ENCODE data around the gene MAMDC4.
"Not testable (repeated sequence)": the region's sequence is repeated elsewhere in the genome, so short reads cannot be mapped to it uniquely, and the experiment has no call there.

The MAMDC4 gene

DNA sequence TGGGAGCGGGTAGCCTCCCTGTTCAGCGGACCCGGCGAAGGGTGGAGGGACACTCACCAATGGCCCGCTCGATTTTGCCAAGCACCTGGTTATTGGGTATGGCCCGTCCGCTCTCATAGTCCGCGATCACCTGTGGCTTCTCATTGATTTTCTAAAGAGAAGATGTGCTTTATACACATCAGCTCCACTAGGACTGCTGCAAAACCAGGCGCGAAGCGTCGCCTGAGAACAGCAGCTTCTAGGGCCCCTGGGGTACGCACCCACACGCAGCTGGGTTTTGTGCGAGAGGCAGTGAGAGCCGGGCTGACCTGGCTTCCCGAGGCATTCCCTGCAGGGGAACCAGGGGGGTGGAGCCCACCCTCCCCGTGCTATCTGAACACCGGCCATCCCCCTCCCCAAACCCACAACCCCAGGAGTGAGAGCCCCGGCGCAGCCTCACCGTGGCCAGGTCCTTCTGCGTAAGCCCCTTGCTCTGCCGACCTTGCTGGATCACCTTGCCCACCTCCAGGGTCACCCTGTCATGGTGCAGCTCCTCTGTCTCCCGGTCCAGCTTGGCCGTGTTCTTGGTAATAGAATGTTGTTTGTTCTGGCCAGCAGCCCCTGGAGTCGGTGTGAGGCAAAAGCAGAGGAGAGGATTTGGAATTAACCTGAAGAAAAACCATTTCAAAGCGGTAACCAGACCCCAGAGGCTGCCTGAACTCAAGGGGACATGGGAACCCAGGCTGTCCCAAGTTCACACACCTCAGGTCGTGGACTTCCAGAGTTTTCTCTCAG, 10.9 kb downstream of the MAMDC4 start:
- DNase-seq: no peak

DNA sequence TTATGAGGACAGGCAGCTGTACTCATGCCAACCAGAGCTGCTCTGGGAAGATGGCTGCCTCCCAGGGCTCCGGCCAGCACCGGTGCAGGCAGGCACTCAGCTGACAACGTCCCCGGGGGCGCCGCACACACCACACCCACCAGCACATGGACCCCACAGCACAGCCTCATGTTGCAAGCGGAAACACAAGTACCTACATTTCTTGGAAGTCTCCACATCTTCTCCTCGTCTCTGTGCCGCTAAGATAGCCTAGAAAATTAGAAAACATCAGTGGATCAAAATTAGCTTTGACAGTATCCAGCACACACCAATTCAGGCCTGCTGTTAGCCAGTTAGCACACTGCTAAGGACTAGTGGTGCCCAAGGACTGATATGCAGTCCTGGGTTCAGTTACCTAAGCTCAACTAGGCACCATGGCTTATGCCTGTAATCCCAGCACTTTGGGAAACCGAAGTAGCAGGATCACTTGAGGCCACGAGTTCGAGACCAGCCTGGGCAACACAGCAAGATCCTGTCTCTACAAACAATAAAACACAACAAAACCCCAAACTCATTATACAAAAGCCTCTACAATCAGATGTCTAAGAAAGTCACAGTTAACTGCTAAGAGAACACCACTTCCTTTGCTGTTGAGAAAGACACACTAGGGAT, 11.6 kb downstream of the MAMDC4 start:
- DNase-seq: no peak

GRCh38 chr9:136865041-136865767, 13.1 kb downstream of the MAMDC4 start:
- DNase-seq: no peak

GRCh38 chr9:136865768-136866103, 13.6 kb downstream of the MAMDC4 start:
- DNase-seq: no peak

GRCh38 chr9:136866898-136867421, 14.8 kb downstream of the MAMDC4 start:
- DNase-seq: not testable (repeated sequence)

- no peak for DNase-seq
Observed at GRCh38 chr9:136867480-136867879, 15.3 kb downstream of the MAMDC4 start.

DNA sequence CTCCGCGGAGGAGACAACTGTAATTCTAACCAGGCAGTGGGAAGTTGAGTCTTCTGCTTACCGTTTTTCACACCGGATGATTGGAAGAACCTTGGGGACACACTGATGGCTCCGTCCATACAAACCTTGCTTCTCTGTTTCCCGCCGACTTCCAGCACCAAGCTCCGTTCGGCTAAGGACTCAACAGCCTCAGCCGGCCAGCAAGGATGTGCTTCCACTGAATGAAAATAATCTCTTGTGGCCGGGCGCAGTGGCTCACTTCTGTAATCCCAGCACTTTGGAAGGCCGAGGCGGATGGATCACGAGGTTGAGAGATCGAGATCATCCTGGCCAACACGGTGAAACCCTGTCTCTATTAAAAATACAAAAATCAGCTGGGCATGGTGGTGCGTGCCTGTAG, 15.8 kb downstream of the MAMDC4 start:
- DNase-seq: no peak

DNA sequence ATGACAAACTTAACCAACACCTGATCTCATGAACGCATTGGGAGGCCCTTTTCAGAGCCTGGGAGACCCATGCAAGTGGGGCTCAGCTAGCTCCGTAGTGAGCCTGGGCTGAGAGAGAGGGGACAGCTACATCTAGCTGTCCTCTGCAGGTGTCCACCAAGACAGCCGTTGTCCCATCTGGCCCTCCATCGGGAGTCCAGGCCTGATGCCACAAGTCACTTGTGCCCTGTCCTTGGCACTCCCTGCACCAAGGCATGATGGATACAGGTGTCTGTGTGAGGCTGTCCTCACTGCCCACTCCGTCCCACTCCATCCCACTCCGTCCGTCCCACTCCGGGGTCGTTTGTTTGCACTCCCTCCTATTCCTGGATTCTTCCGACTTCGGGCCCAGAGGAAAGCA, 16.5 kb downstream of the MAMDC4 start:
- no peak for DNase-seq

GRCh38 chr9:136869611-136870010, 17.5 kb downstream of the MAMDC4 start:
- not testable (repeated sequence) for DNase-seq

- no peak for DNase-seq
Observed at GRCh38 chr9:136875155-136875554, 23.0 kb downstream of the MAMDC4 start.

DNA sequence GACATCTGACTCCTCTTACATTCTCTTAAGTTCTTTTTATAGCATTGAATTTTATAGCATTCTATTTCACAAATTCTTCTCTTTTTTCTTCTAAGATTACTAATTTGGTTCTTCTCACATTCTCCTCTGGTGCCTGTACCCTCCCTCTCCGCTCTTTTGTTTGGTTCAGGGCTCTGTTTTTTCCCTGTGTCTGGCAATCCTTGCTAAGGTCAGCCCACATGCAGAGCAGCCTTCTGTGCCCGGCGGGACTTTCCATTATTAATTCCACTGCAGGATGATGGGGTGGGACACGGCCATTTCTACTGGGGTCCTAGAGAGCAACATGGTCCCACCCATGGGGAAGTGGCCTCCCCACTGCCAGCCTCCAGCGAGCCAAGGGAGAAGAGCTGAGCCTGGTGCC, 24.3 kb downstream of the MAMDC4 start:
- no peak for DNase-seq

DNA sequence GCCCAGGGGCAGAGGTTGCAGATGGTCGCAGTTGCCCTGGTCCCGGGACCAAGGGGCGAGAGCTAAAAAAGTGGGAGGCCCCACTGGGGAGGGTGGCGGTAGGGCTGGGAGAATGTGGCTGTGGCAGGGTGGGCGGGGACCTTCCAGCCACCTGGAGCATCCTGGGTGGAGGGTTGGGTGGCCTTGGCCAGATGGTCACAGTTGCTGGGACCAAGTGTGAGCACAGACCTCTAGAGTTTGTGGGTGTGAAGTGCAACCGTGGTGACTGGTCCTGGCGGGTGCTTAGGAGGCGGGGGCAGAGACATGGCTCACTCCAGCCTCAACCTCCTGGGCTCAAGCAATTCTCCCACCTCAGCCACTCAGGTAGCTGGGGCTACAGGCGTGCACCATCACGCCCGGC, 28.5 kb downstream of the MAMDC4 start:
- no peak for DNase-seq

GRCh38 chr9:136881691-136882108, 29.6 kb downstream of the MAMDC4 start:
- peak; percentile 91 for DNase-seq

DNA sequence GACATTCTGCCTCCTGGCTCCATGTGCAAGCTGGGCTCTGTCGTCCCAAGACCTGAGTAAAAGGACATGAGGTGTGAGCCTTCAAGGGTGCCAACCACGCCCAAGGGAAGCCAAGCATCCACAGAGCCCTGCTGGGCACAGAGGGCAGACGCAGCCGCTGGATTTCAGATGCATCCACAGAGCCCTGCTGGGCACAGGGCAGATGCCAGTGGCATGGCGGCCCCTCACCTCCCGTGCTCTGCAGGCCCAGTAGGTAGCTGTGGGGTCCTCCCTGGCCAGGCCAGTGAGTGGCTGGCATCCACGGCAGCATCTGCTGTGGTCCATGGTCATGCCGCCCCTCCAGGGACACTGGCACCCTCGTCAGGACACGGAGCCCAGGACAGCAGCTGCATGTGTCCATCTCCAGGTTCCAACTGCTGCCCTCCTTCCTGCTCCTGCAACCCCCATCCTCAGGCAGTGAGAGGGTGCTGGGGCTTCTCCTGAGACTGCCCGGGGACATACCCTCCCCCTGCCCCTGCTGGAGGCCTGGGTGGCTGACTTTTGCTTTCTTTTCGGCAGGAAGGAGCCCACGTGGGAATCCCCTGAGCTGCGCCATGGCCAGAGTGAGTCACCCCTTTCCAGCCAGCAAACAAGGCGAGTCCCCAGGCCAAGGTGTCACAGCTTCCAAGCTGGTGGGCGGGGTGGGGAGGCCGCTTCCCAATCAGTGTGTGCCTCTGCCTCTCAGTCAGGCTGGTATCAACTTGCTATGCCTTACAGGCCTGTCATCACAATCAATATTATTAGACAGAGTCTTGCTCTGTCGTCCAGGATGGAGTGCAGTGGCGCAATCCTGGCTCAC, 30.2 kb downstream of the MAMDC4 start:
- DNase-seq: peak; percentile 96

GRCh38 chr9:136882947-136883283, 30.8 kb downstream of the MAMDC4 start:
- DNase-seq: not testable (repeated sequence)

- not testable (repeated sequence) for DNase-seq
Observed at GRCh38 chr9:136883670-136884069, 31.5 kb downstream of the MAMDC4 start.

DNA sequence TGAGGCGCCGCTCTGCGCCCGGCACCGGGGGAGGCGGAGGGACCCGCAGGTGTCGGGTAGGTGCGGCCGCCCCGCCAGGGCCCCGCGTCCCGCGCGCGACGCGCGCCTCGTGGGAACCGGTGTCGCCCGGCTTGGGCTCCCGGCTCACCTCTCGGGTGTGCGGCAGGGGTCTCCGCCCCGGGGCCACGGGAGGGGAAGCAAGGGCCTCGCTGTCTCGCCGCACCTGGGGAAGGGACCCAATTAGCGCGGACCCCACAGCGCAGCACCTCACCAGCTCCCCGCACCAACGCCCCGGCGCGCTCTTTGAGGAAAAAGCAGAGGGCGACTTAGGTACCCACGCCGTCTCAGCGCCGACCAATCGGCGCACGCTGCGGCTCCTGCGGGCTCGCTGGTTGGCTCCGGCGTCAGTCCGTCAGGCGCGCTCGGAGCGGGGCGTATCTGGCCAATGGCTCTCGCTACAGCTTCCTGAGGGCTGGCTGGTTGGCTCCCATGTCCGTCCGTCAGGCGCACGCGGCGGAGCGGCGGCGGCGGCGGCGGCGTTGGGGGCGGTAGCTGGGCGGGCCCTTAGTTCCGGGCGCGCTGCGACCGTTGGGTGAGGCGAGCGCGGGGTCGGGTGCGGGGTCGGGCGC, 33.9 kb downstream of the MAMDC4 start, which contains the start of gene TRAF2:
Gene TRAF2 (plus strand): TSS at position 567 of the 629 bp plus-strand sequence. CDS start 12,225 bp downstream, outside the sequence.
- DNase-seq: peak; percentile 99

- DNase-seq: peak; percentile 50
Observed at GRCh38 chr9:136886610-136887597, 34.8 kb downstream of the MAMDC4 start.

GRCh38 chr9:136888454-136888853, 36.3 kb downstream of the MAMDC4 start:
- no peak for DNase-seq

DNA sequence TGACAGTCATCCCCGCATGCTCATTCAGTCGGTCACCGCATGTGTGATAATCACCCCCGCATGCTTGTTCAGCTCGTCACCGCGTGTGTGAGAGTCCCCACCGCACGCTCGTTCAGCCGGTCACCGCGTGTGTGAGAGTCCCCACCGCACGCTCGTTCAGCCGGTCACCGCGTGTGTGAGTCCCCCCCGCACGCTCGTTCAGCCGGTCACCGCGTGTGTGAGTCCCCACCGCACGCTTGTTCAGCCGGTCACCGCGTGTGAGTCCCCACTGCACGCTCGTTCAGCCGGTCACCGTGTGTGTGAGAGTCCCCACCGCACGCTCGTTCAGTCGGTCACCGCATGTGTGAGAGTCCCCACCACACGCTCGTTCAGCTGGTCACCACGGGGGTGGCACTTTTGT, 37.7 kb downstream of the MAMDC4 start:
- no peak for DNase-seq

DNA sequence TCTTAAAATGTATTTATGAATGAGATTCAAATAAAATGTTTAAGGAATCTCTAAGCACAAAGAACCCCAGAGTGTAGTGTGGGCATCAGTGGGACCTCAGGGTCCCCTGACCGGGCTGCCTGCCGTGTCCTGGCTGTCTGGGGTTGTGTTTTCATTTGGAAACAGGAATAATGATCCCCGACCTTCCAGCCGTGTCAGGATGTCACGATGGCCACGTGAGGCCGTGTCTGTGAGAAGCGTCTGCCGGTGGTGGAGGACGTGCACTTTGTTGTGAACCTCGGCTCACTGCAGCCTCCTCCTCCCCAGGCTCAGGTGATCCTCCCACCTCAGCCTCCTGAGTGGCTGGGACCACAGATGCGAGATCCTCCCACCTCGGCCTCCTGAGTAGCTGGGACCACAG, 38.5 kb downstream of the MAMDC4 start:
- no peak for DNase-seq
